WTC11 (cell line): ENCODE measurements around the gene RAX2. TPM values are rescaled to one million over a fixed set of nuclear protein-coding genes. Genes with fewer than 3 reads are reported as not detected.

Source experiments
- ATAC-seq: fragments of 200-7000 bp; cut with Tn5 transposase; 2 replicates; pipeline ENCODE4 v1.10.0; 2021; ENCODE audit warnings: mild to moderate bottlenecking, moderate library complexity
- CTCF ChIA-PET: fragments of 300-600 bp; sonication (Branson Sonifier 250); formaldehyde crosslinking; loops from one replicate; lab custom pipeline; 2021; ENCODE audit warnings: antibody characterized with exemption; lab: Charles Lee
- POLR2A ChIA-PET: fragments of 350-600 bp; sonication (Branson Sonifier 250); formaldehyde crosslinking; loops from one replicate; lab custom pipeline; 2021; ENCODE audit warnings: antibody characterized with exemption; lab: Charles Lee
- DNase-seq: peaks from one replicate; pipeline ENCODE4 v3.0.0; 2021; ENCODE audit warnings: low spot score
- H3K27ac Mint-ChIP-seq: 2 replicates; pipeline ENCODE4 v1.8.0; 2021; ENCODE audit warnings: mixed read lengths
- H3K27me3 Mint-ChIP-seq: 2 replicates; pipeline ENCODE4 v1.8.0; 2021; ENCODE audit warnings: low read depth, mild to moderate bottlenecking, moderate library complexity, mixed read lengths
- H3K36me3 Mint-ChIP-seq: 2 replicates; pipeline ENCODE4 v1.8.0; 2021; ENCODE audit warnings: mixed read lengths
- H3K4me1 Mint-ChIP-seq: 2 replicates; pipeline ENCODE4 v1.8.0; 2022; ENCODE audit warnings: mixed read lengths
- H3K4me3 Mint-ChIP-seq: 2 replicates; pipeline ENCODE4 v1.8.0; 2021; ENCODE audit warnings: mild to moderate bottlenecking, moderate library complexity, mixed read lengths
- H3K9me3 Mint-ChIP-seq: 2 replicates; pipeline ENCODE4 v1.8.0; 2021; ENCODE audit warnings: mixed read lengths
- CREB1 ChIP-seq: sonication (generic); formaldehyde crosslinking; IDR thresholded peaks from 2 replicates; pipeline ENCODE4 v1.8.0; 2023; ENCODE audit warnings: mild to moderate bottlenecking, missing genetic modification reagents
- CREM ChIP-seq: sonication (generic); formaldehyde crosslinking; IDR thresholded peaks from 2 replicates; pipeline ENCODE4 v1.8.1; 2022; ENCODE audit warnings: mild to moderate bottlenecking, missing genetic modification reagents, moderate library complexity
- E2F4 ChIP-seq: sonication (generic); formaldehyde crosslinking; IDR thresholded peaks from 2 replicates; pipeline ENCODE4 v1.8.1; 2022; ENCODE audit warnings: low read depth, mild to moderate bottlenecking, moderate library complexity, missing genetic modification reagents, borderline replicate concordance
- ELF4 ChIP-seq: sonication (generic); formaldehyde crosslinking; IDR thresholded peaks from 2 replicates; pipeline ENCODE4 v1.8.1; 2022; ENCODE audit warnings: low read depth, mild to moderate bottlenecking, moderate library complexity, missing genetic modification reagents
- EMX1 ChIP-seq: fragments of 250-450 bp; sonication (Bioruptor Pico); IDR thresholded peaks from 2 replicates; pipeline ENCODE4 v1.8.0; 2021; ENCODE audit warnings: mild to moderate bottlenecking
- ESRRA ChIP-seq: sonication (generic); formaldehyde crosslinking; IDR thresholded peaks from 2 replicates; pipeline ENCODE4 v1.8.1; 2022; ENCODE audit warnings: mild to moderate bottlenecking, missing genetic modification reagents, borderline replicate concordance
- GABPB1 ChIP-seq: sonication (generic); formaldehyde crosslinking; IDR thresholded peaks from 2 replicates; pipeline ENCODE4 v1.8.1; 2023; ENCODE audit warnings: mild to moderate bottlenecking, missing genetic modification reagents
- HMGA2 ChIP-seq: fragments of 250-450 bp; sonication (Bioruptor Pico); IDR thresholded peaks from 2 replicates; pipeline ENCODE4 v1.4.0; 2021; ENCODE audit warnings: mild to moderate bottlenecking, moderate library complexity
- KAT7 ChIP-seq: sonication (generic); formaldehyde crosslinking; IDR thresholded peaks from 2 replicates; pipeline ENCODE4 v1.8.1; 2023; ENCODE audit warnings: missing genetic modification reagents, mild to moderate bottlenecking, borderline replicate concordance
- MLX ChIP-seq: sonication (generic); formaldehyde crosslinking; IDR thresholded peaks from 2 replicates; pipeline ENCODE4 v1.8.1; 2023; ENCODE audit warnings: mild to moderate bottlenecking, missing genetic modification reagents, moderate library complexity
- NFYB ChIP-seq: sonication (generic); formaldehyde crosslinking; conservative IDR thresholded peaks from 2 replicates; pipeline ENCODE4 v1.8.0; 2022; ENCODE audit warnings: low read depth, missing genetic modification reagents
- NR1H2 ChIP-seq: sonication (generic); formaldehyde crosslinking; IDR thresholded peaks from 2 replicates; pipeline ENCODE4 v1.9.0; 2021; ENCODE audit warnings: mild to moderate bottlenecking, moderate library complexity, missing genetic modification reagents
- NR3C1 ChIP-seq: sonication (generic); formaldehyde crosslinking; conservative IDR thresholded peaks from 2 replicates; pipeline ENCODE4 v1.8.1; 2023; ENCODE audit warnings: low read depth, mild to moderate bottlenecking, missing genetic modification reagents
- TCF7 ChIP-seq: sonication (generic); formaldehyde crosslinking; IDR thresholded peaks from 2 replicates; pipeline ENCODE4 v1.8.0; 2022; ENCODE audit warnings: mild to moderate bottlenecking, low read depth, missing genetic modification reagents, moderate library complexity
- ZNF121 ChIP-seq: sonication (generic); formaldehyde crosslinking; IDR thresholded peaks from 2 replicates; pipeline ENCODE4 v1.8.0; 2023; ENCODE audit warnings: missing genetic modification reagents
- ZNF219 ChIP-seq: sonication (generic); formaldehyde crosslinking; IDR thresholded peaks from 2 replicates; pipeline ENCODE4 v1.8.0; 2023; ENCODE audit warnings: missing genetic modification reagents, mild to moderate bottlenecking, borderline replicate concordance
- ZNF232 ChIP-seq: sonication (generic); formaldehyde crosslinking; IDR thresholded peaks from 2 replicates; pipeline ENCODE4 v1.8.0; 2022; ENCODE audit warnings: mild to moderate bottlenecking, missing genetic modification reagents
- ZNF263 ChIP-seq: sonication (generic); formaldehyde crosslinking; IDR thresholded peaks from 2 replicates; pipeline ENCODE4 v1.8.1; 2022; ENCODE audit warnings: low read depth, mild to moderate bottlenecking, moderate library complexity, missing genetic modification reagents
- ZNF317 ChIP-seq: sonication (generic); formaldehyde crosslinking; IDR thresholded peaks from 2 replicates; pipeline ENCODE4 v1.8.1; 2023; ENCODE audit warnings: low read depth, mild to moderate bottlenecking, moderate library complexity, missing genetic modification reagents, borderline replicate concordance
- ZNF416 ChIP-seq: fragments of 250-450 bp; sonication (Bioruptor Pico); IDR thresholded peaks from 2 replicates; pipeline ENCODE4 v1.9.0; 2021; ENCODE audit warnings: mild to moderate bottlenecking, inconsistent platforms
- ZNF512 ChIP-seq: sonication (generic); formaldehyde crosslinking; IDR thresholded peaks from 2 replicates; pipeline ENCODE4 v1.8.1; 2022; ENCODE audit warnings: missing genetic modification reagents, borderline replicate concordance
- total RNA-seq: library from RNA; stranded (reverse); gene quantifications from 3 replicates; pipeline ENCODE4 v1.2.3, GENCODE V29; 2021
- TF ChIP-seq, protein P1 (sequence below): sonication (generic); formaldehyde crosslinking; IDR thresholded peaks from 2 replicates; pipeline ENCODE4 v1.8.0; 2022; ENCODE audit warnings: mild to moderate bottlenecking, missing genetic modification reagents
- TF ChIP-seq, protein P2 (sequence below): sonication (generic); formaldehyde crosslinking; IDR thresholded peaks from 2 replicates; pipeline ENCODE4 v1.8.0; 2022; ENCODE audit warnings: mild to moderate bottlenecking, missing genetic modification reagents
- TF ChIP-seq, protein P3 (sequence below): fragments of 250-450 bp; sonication (Bioruptor Pico); conservative IDR thresholded peaks from 2 replicates; pipeline ENCODE4 v1.9.0; 2021; ENCODE audit warnings: mild to moderate bottlenecking
- TF ChIP-seq, protein P4 (sequence below): sonication (generic); formaldehyde crosslinking; IDR thresholded peaks from 2 replicates; pipeline ENCODE4 v1.8.1; 2022; ENCODE audit warnings: mild to moderate bottlenecking, moderate library complexity, missing genetic modification reagents
- TF ChIP-seq, protein P5 (sequence below): sonication (generic); formaldehyde crosslinking; IDR thresholded peaks from 2 replicates; pipeline ENCODE4 v1.8.0; 2022; ENCODE audit warnings: mild to moderate bottlenecking, missing genetic modification reagents

RAX2 gene
- total RNA-seq, 1 experiment from 2014 or later: 0.09 TPM

- TF ChIP-seq, protein P1, sequence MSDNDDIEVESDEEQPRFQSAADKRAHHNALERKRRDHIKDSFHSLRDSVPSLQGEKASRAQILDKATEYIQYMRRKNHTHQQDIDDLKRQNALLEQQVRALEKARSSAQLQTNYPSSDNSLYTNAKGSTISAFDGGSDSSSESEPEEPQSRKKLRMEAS: no peak
These were observed 48.0 kb upstream of the RAX2 start (continued) for GRCh38 chr19:3819989-3820388.

- DNase-seq: no peak
- TF ChIP-seq NR3C1 (CRISPR knock-in tag) (no peak), ESRRA (CRISPR knock-in tag) (no peak), ZNF416 (no peak), ZNF232 (CRISPR knock-in tag) (no peak), TCF7 (no peak), E2F4 (CRISPR knock-in tag) (no peak), CREB1 (no peak), EMX1 (no peak)
- TF ChIP-seq, protein P2, sequence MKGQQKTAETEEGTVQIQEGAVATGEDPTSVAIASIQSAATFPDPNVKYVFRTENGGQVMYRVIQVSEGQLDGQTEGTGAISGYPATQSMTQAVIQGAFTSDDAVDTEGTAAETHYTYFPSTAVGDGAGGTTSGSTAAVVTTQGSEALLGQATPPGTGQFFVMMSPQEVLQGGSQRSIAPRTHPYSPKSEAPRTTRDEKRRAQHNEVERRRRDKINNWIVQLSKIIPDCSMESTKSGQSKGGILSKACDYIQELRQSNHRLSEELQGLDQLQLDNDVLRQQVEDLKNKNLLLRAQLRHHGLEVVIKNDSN: no peak
- TF ChIP-seq, protein P3, sequence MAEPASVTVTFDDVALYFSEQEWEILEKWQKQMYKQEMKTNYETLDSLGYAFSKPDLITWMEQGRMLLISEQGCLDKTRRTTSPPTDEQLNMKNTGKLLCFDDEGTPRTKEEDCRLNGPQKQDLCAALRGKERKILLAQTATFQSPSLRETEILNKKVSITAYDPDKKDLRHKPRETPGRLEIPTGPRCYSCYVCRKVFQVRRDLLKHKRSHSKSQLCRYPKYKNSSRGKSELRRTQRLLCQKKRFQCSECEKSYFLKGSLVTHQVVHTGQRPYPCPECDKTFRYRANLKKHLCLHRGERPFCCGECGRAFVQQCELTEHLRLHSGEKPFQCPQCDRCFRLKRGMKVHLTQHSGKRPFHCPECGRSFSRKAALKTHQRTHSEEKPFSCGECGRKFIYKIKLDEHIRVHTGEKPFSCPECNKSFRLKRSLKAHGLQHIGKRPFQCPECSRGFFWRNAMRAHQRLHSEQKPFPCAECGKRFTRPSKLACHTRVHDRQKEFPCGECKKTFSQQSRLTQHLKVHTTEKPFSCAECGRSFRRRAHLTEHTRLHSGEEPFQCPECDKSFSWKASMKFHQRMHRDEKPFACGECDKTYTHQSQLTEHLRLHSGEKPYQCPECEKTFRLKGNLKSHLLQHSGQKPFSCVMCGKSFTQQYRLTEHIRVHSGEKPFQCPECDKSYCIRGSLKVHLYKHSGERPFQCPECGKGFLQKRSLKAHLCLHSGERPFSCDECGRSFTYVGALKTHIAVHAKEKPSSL (CRISPR knock-in tag): no peak
- TF ChIP-seq, all 79 proteins: peak for 0
- ATAC-seq: no peak
- no peak overlapping the region for H3K4me3 Mint-ChIP-seq
- POLR2A ChIA-PET: no interaction called here
- peaks cover 5% of the 10 kb centered on the region; the same call in 1 of the 2 replicates for H3K27me3 Mint-ChIP-seq
- no peaks in the 10 kb centered on the region for H3K4me1 Mint-ChIP-seq
- H3K9me3 Mint-ChIP-seq: 0 out of 2 replicates have a peak, but pooled peaks cover 2% of the 10 kb centered on the region
- CTCF ChIA-PET: interaction anchor here (0.8 to 2.0 kb wide), 10 partner anchors 10 to 514 kb away, joined by 3 to 8 read pairs (median 4); partner anchors contain the start of genes ATCAY and MRPL54
- H3K36me3 Mint-ChIP-seq: no peaks in the 10 kb centered on the region
- H3K27ac Mint-ChIP-seq: no peak overlapping the region
These were observed 46.9 kb upstream of the RAX2 start for GRCh38 chr19:3818918-3819317.

DNA sequence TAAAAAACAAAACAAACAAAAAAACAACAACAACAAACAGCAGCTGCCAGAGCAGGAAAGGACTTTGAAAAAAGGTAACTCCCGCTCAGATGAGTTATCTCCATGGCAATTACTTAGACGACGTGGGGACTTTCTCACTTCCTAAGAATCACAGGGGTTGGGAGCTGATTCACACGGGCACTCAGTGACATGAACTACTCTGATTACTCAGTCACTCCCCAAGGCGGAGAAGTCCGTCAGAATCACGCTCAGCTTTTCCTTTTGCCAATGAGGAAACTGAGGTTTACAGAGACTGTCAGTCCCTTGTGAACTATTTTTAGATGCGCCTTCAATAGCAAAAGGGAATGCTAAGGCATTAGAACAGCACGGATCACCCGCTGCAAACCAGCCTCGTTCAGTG is 46.4 kb upstream of the RAX2 start:
- Mint-ChIP-seq H3K27ac (no peak overlapping the region), H3K4me3 (no peak overlapping the region), H3K27me3 (peaks cover 5% of the 10 kb centered on the region; the same call in 1 of the 2 replicates), H3K36me3 (no peaks in the 10 kb centered on the region), H3K9me3 (0 out of 2 replicates have a peak, but pooled peaks cover 3% of the 10 kb centered on the region), H3K4me1 (no peaks in the 10 kb centered on the region)
- ChIA-PET CTCF (interaction anchor here (0.6 to 2.0 kb wide), 10 partner anchors 10 to 514 kb away, joined by 3 to 8 read pairs (median 4); partner anchors contain the start of genes ATCAY and MRPL54), POLR2A (no interaction called here)
- no peak for DNase-seq
- ATAC-seq: no peak
- TF ChIP-seq ZNF512 (CRISPR knock-in tag) (no peak), ZNF263 (no peak), HMGA2 (no peak), ZNF219 (CRISPR knock-in tag) (no peak), TCF7 (no peak), NR1H2 (CRISPR knock-in tag) (no peak), CREM (no peak), EMX1 (no peak), KAT7 (CRISPR knock-in tag) (no peak), ZNF121 (CRISPR knock-in tag) (no peak), MLX (CRISPR knock-in tag) (no peak), NFYB (CRISPR knock-in tag) (no peak), ZNF317 (CRISPR knock-in tag) (no peak), GABPB1 (CRISPR knock-in tag) (no peak), ELF4 (CRISPR knock-in tag) (no peak)
- TF ChIP-seq, protein P4, sequence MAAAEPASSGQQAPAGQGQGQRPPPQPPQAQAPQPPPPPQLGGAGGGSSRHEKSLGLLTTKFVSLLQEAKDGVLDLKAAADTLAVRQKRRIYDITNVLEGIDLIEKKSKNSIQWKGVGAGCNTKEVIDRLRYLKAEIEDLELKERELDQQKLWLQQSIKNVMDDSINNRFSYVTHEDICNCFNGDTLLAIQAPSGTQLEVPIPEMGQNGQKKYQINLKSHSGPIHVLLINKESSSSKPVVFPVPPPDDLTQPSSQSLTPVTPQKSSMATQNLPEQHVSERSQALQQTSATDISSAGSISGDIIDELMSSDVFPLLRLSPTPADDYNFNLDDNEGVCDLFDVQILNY: no peak
- TF ChIP-seq, protein P5, sequence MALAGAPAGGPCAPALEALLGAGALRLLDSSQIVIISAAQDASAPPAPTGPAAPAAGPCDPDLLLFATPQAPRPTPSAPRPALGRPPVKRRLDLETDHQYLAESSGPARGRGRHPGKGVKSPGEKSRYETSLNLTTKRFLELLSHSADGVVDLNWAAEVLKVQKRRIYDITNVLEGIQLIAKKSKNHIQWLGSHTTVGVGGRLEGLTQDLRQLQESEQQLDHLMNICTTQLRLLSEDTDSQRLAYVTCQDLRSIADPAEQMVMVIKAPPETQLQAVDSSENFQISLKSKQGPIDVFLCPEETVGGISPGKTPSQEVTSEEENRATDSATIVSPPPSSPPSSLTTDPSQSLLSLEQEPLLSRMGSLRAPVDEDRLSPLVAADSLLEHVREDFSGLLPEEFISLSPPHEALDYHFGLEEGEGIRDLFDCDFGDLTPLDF: no peak
